NT2/D1 (cell line): Measurements from ENCODE around the gene CXCR6.

ENCODE experiments used
- SUZ12 ChIP-seq: IDR thresholded peaks from 2 replicates; pipeline ENCODE4 v1.6.1; 2011; ENCODE audit not compliant: insufficient read length, insufficient read depth; ENCODE audit errors: extremely low read depth
- YY1 ChIP-seq: IDR thresholded peaks from 2 replicates; pipeline ENCODE4 v1.6.1; 2011; ENCODE audit not compliant: insufficient read length, insufficient read depth
- ZNF274 ChIP-seq: IDR thresholded peaks from 2 replicates; pipeline ENCODE4 v1.6.1; 2011; ENCODE audit warnings: mild to moderate bottlenecking, low read depth, low read length

GRCh38 chr3:45983770-45984169 is 40.5 kb downstream of the CXCR6 start:
- TF ChIP-seq ZNF274 (no peak), SUZ12 (no peak), YY1 (no peak)
